ENCODE data around the gene IRX4.
"Not testable (repeated sequence)": the region's sequence is repeated elsewhere in the genome, so short reads cannot be mapped to it uniquely, and the experiment has no call there.

IRX4 gene

GRCh38 chr5:1847056-1847455 lies 35.7 kb downstream of the IRX4 start:
- no peak for DNase-seq (ENCODE audit: low read depth)
- H3K4me3 ChIP-seq (ENCODE audit: low read depth, low read length), result no peak overlapping the region

DNA sequence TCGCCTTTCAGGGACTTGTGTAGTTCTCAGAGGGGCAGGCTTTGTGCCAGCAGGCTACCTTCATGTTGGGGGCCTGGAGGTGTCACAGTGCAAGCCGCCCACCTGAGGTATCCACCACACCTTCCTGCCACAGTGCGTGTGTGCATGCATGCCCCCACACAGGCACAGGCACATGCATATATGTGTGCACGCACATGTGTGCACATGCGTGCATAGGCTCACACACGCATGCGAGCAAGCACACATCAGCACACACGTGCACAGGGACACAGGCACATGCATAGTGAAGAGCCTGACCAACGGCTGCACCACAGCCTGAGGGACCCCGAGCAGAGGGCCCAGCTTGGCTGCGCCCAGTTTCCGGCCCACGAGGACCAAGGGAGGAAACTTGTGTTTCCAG lies 36.1 kb downstream of the IRX4 start:
- no peak for DNase-seq (ENCODE audit: low read depth)
- no peak overlapping the region for H3K4me3 ChIP-seq (ENCODE audit: low read depth, low read length)

DNA sequence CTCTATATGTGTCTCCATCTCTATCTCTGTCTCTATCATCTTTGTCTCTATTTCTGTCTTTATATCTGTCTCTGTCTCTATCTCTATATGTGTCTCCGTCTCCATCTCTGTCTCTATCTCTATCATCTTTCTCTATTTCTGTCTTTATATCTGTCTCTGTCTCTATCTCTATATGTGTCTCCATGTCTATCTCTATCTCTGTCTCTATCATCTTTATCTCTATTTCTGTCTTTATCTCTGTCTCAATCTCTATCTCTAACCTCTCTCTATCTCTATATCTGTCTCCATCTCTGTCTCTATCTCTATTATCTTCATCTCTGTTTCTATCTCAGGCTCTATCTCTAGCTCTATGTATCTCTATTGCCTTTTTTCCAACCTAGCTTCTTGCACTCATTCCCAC lies 37.0 kb downstream of the IRX4 start:
- H3K4me3 ChIP-seq (ENCODE audit: low read depth, low read length), result no peak overlapping the region
- DNase-seq (ENCODE audit: low read depth), result no peak

DNA sequence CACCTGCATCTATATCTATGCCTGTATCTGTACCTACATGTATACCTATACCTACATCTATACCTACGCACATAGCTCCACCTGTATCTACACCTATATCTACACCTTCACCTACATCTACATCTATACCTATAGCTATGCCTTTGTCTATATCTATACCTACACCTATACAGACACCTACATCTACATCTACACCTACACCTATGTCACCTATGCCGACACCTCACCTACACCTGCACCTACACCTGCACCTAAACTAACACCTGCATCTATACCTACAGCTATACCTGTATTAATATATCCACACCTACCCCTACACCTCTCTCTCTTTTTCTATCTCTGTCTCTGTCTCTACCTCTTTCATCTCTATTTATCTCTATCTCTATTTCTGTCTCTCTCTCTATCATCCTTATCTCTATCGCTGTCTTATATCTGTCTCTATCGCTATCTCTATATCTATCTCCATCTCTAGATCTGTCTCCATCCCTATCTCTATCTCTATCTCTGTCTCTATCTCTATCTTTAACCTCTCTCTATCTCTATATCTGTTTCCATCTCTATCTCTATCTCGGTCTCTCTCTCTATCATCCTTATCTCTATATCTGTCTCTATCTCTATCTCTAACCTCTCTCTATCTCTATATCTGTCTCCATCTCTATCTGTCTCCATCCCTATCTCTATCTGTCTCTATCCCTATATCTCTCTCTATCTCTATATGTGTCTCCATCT lies 37.9 kb downstream of the IRX4 start:
- no peak for DNase-seq (ENCODE audit: low read depth)
- no peak overlapping the region for H3K4me3 ChIP-seq (ENCODE audit: low read depth, low read length)

GRCh38 chr5:1843761-1844160 lies 39.0 kb downstream of the IRX4 start:
- not testable (repeated sequence) for DNase-seq (ENCODE audit: low read depth); H3K4me3 ChIP-seq (ENCODE audit: low read depth, low read length)

DNA sequence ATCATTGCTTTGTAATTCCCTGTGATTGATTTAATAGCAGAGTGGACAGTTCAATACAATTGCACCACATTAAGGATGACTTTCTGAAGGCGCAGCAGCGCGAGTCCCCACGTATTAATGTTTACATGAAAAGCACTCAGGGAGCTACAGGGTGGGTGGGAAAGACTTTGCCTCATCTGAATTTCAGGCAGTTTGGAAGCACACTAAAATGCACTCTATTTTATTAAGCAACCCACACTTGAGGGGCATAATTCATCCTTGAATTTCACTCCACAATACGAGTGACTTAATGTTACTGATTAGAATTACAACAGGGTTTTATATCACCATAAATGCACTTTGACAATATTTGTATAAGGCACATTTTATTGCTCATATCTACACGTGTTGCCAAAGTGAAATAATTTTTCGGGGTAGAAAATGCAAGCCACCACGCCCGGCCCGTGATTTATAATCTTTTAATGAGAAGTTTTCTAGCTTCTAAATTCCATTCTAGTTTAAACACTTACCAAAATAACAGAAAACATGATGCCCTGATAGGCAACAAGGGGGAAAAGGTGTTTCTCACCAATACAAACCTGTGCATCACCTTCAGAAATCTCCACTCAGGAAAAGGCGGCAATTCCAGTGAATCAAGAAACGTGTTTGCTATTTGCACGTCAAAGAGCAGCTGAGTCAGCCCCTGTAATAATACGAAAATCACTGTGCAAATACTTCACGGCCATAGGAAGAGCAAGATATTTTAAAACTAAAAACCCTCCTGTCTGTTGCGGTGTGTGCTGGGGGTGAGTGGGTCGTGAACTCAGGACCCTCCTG lies 40.5 kb downstream of the IRX4 start:
- DNase-seq (ENCODE audit: low read depth), result no peak
- no peak overlapping the region for H3K4me3 ChIP-seq (ENCODE audit: low read depth, low read length)

DNA sequence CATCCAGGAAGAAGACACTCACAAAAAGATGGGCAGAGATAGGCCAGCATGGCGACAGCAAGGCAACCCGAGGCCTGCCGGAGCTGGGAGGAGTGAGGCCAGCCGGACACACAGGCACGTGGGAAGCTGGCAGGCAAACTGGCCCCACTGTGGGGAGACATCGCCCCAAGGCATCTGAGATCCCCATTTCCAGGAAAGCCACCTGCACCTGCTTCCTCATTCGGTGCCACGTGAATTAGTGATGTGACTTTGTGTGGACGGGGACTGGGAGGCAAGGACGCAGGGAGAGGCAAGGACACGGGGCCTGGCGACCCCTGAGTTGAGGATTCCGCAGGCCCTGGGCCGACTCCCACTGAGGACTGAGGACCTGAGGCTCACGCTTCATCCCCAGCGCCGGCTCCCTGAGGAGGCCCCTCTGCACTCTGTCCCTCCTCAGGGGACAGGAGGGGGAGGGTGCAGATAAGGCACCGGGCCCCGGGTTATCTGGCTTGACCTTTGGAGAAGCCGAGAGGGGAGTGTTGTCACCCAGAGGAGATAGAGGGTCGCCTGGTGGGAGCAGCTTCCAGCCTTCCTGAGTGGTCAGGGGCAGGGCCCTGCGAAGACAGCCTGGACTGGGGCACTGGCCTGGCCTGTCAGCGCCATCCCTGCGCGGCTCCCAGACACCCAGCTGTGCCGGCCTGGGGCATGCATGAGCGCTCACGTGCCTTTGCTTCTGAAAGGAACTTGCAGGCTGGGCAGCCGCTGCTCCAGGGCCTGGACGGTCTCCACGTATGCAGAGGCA lies 41.8 kb downstream of the IRX4 start:
- no peak for DNase-seq (ENCODE audit: low read depth)
- no peak overlapping the region for H3K4me3 ChIP-seq (ENCODE audit: low read depth, low read length)

- no peak overlapping the region for H3K4me3 ChIP-seq (ENCODE audit: low read depth, low read length)
- DNase-seq (ENCODE audit: low read depth), result no peak
Observed at GRCh38 chr5:1840071-1840547, 42.6 kb downstream of the IRX4 start.

GRCh38 chr5:1838013-1838412 lies 44.7 kb downstream of the IRX4 start:
- DNase-seq (ENCODE audit: low read depth), result no peak

GRCh38 chr5:1836891-1837880 lies 45.5 kb downstream of the IRX4 start:
- no peak overlapping the region for H3K4me3 ChIP-seq (ENCODE audit: low read depth, low read length)
- no peak for DNase-seq (ENCODE audit: low read depth)

More at GRCh38 chr5:1838013-1838412, 44.7 kb downstream of the IRX4 start:
- H3K4me3 ChIP-seq (ENCODE audit: low read depth, low read length), result no peak overlapping the region

GRCh38 chr5:1836176-1836890 lies 46.4 kb downstream of the IRX4 start:
- DNase-seq (ENCODE audit: low read depth), result no peak
- H3K4me3 ChIP-seq (ENCODE audit: low read depth, low read length), result no peak overlapping the region

- DNase-seq (ENCODE audit: low read depth), result no peak
- H3K4me3 ChIP-seq (ENCODE audit: low read depth, low read length), result no peak overlapping the region
Observed at GRCh38 chr5:1835431-1835830, 47.3 kb downstream of the IRX4 start.

DNA sequence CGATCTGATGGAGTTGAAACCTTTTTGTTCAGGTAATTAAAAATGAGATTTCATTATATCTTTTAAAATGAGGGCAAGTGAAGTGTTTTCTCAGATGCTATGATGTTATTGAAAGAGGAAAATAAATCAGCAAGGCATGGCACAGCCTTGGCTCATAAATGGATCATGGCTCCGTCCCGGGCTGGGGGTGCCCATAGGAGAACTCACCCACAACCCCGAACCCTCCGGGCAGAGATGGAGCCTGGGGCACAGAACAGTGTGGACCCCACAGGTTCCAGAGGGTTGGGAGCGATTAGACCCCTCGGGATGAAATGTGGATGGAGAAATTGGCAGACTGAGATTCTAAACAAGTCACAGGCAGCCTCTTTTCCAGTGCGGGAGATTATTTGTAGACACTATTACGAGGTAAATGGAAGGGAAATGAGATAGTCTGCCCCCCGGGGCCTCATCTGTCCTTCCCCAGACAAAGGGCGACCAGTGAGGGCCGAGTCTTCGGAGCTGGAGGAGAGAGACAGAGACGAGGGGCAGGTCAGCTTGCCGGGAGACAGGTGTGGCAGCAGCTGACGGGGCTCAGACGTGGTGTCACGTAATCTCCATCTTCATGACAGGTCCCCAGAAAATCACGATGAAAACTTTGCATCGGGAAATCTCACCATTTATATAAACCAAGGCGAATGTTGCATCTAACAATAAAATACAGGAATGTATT lies 47.9 kb downstream of the IRX4 start:
- no peak for DNase-seq (ENCODE audit: low read depth)
- no peak overlapping the region for H3K4me3 ChIP-seq (ENCODE audit: low read depth, low read length)

DNA sequence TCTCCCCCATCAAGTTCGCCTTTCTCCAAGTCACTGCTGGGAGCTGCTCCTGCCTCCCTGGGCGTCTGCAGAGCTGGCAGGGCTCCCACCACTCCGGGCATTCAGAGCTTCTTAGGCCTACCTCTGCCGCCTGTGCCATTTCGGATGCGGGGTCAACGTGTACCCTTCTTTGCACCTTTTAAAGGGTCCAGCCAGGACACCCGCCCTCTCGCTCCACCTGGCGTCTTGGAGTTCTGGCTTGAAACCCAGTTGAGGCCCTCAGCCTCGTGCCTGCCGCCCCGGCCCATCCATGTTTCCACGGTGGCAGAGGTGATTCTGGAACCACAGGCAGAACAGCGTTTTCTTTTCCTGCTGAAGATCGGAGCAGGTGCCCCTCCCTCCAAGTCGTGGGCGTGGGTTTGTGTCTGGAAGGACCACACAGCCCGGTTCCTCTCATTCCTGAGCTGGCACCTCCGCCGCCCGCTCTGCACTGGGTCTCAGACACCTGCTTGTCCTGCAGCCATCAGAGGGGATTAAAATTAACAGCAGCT lies 48.6 kb downstream of the IRX4 start:
- no peak for DNase-seq (ENCODE audit: low read depth)

GRCh38 chr5:1833264-1834021 lies 49.3 kb downstream of the IRX4 start:
- no peak overlapping the region for H3K4me3 ChIP-seq (ENCODE audit: low read depth, low read length)
- DNase-seq (ENCODE audit: low read depth), result no peak

More for the DNA sequence above, 48.6 kb downstream of the IRX4 start:
- H3K4me3 ChIP-seq (ENCODE audit: low read depth, low read length), result no peak overlapping the region

- no peak for DNase-seq (ENCODE audit: low read depth)
- no peak overlapping the region for H3K4me3 ChIP-seq (ENCODE audit: low read depth, low read length)
Observed at GRCh38 chr5:1832511-1833250, 50.0 kb downstream of the IRX4 start.
